ENCODE measurements around the gene ZFHX3.

Gene ZFHX3

GRCh38 chr16:73028721-73029361 is 19.1 kb downstream of the ZFHX3 start:
- TF ChIP-seq SUZ12 (IDR thresholded peaks at IDR 0.05) (no peak), PKNOX1 (IDR thresholded peaks at IDR 0.05) (no peak), FOXA1 (IDR thresholded peaks at IDR 0.05) (no peak), ZNF384 (IDR thresholded peaks at IDR 0.05) (no peak), LEF1 (IDR thresholded peaks at IDR 0.05; ENCODE audit: borderline replicate concordance) (no peak), FOXK2 (IDR thresholded peaks at IDR 0.05) (no peak), ELF4 (IDR thresholded peaks at IDR 0.05) (no peak), HDGF (IDR thresholded peaks at IDR 0.05; ENCODE audit: borderline replicate concordance) (no peak), SP1 (IDR thresholded peaks at IDR 0.05) (no peak)
- POLR2A ChIA-PET = no interaction called here
- DNase-seq (ENCODE audit: extremely low spot score) = no peak
- CTCF ChIA-PET = no interaction called here

DNA sequence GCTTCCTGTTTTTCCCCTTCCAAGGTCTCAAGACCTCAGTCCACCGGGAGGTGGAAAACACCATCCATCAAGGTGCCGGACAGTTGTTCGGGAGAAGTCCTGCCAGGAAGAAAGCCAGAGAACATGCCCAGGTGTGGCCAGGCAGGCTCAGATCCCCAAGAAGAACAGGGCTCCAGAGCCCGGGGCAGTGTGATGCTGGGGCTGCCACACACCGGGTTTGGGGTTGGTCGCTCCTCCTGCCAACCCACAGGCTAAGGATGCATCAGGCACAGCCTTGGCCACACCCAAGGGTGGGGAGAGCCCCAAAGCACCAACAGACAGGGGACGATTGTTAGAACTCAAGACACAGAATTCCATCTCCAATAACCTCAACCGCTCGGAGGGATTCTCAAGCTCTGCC is 19.7 kb downstream of the ZFHX3 start:
- no peak for DNase-seq (ENCODE audit: extremely low spot score)
- ChIA-PET CTCF (no interaction called here), POLR2A (no interaction called here)
- TF ChIP-seq BHLHE40 (IDR thresholded peaks at IDR 0.05; ENCODE audit: borderline replicate concordance) = no peak
- TF ChIP-seq PKNOX1 (IDR thresholded peaks at IDR 0.05) = no peak
- TF ChIP-seq FOXA1 (IDR thresholded peaks at IDR 0.05) = no peak
- TF ChIP-seq ZNF384 (IDR thresholded peaks at IDR 0.05) = no peak
- no peak for TF ChIP-seq SUZ12 (IDR thresholded peaks at IDR 0.05)
- no peak for TF ChIP-seq FOXK2 (IDR thresholded peaks at IDR 0.05)
- no peak for TF ChIP-seq LEF1 (IDR thresholded peaks at IDR 0.05; ENCODE audit: borderline replicate concordance)
- no peak for TF ChIP-seq NFRKB (IDR thresholded peaks at IDR 0.05)
- TF ChIP-seq ARNT (IDR thresholded peaks at IDR 0.05) = no peak
- TF ChIP-seq TARDBP (IDR thresholded peaks at IDR 0.05) = no peak
- no peak for TF ChIP-seq L3MBTL2 (conservative IDR thresholded peaks at IDR 0.05)
- no peak for TF ChIP-seq HDGF (IDR thresholded peaks at IDR 0.05; ENCODE audit: borderline replicate concordance)
- TF ChIP-seq SP1 (IDR thresholded peaks at IDR 0.05) = no peak
- no peak for TF ChIP-seq CTBP1 (IDR thresholded peaks at IDR 0.05; ENCODE audit: borderline replicate concordance)

GRCh38 chr16:73027685-73028111 is 20.2 kb downstream of the ZFHX3 start:
- DNase-seq (ENCODE audit: extremely low spot score) = no peak
- ChIA-PET POLR2A (no interaction called here), CTCF (no interaction called here)
- TF ChIP-seq BHLHE40 (IDR thresholded peaks at IDR 0.05; ENCODE audit: borderline replicate concordance) (no peak), FOXM1 (IDR thresholded peaks at IDR 0.05; ENCODE audit: borderline replicate concordance) (no peak), PKNOX1 (IDR thresholded peaks at IDR 0.05) (no peak), FOXA1 (IDR thresholded peaks at IDR 0.05) (no peak), L3MBTL2 (conservative IDR thresholded peaks at IDR 0.05) (no peak), ELF4 (IDR thresholded peaks at IDR 0.05) (no peak)

GRCh38 chr16:73026754-73027684 is 20.9 kb downstream of the ZFHX3 start:
- TF ChIP-seq ZNF384 (IDR thresholded peaks at IDR 0.05) (no peak), CTBP1 (IDR thresholded peaks at IDR 0.05; ENCODE audit: borderline replicate concordance) (no peak), BHLHE40 (IDR thresholded peaks at IDR 0.05; ENCODE audit: borderline replicate concordance) (no peak)
- ChIA-PET POLR2A (no interaction called here), CTCF (no interaction called here)
- DNase-seq (ENCODE audit: extremely low spot score) = no peak

DNA sequence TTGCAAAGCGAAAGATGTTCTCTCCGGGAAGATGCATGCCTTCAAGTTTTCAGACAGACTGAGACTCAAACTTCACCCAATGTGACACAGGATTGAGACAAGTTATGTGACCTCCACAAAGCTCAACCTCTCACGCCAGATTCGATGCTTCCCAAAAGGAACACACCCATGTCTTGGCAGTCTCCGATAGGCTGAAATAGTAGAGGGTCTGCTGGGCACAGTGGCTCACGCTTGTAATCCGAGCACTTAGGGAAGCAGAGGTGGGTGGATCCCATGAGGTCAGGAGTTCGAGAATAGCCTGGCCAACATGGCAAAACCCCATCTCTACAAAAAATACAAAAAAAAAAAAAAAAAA is 22.1 kb downstream of the ZFHX3 start:
- POLR2A ChIA-PET = no interaction called here
- TF ChIP-seq L3MBTL2 (conservative IDR thresholded peaks at IDR 0.05) (no peak), BHLHE40 (IDR thresholded peaks at IDR 0.05; ENCODE audit: borderline replicate concordance) (no peak), TARDBP (IDR thresholded peaks at IDR 0.05) (no peak), CTBP1 (IDR thresholded peaks at IDR 0.05; ENCODE audit: borderline replicate concordance) (no peak), FOXA1 (IDR thresholded peaks at IDR 0.05) (no peak), SP1 (IDR thresholded peaks at IDR 0.05) (no peak), LEF1 (IDR thresholded peaks at IDR 0.05; ENCODE audit: borderline replicate concordance) (no peak), FOXM1 (IDR thresholded peaks at IDR 0.05; ENCODE audit: borderline replicate concordance) (no peak), PKNOX1 (IDR thresholded peaks at IDR 0.05) (no peak), FOXK2 (IDR thresholded peaks at IDR 0.05) (no peak), ELF4 (IDR thresholded peaks at IDR 0.05) (no peak), ARNT (IDR thresholded peaks at IDR 0.05) (no peak), ZNF384 (IDR thresholded peaks at IDR 0.05) (no peak), SUZ12 (IDR thresholded peaks at IDR 0.05) (no peak), NFRKB (IDR thresholded peaks at IDR 0.05) (no peak), HDGF (IDR thresholded peaks at IDR 0.05; ENCODE audit: borderline replicate concordance) (no peak)
- no peak for DNase-seq (ENCODE audit: extremely low spot score)
- CTCF ChIA-PET = interaction anchor here (0.6 kb wide), 1 partner anchor 14 kb away, joined by 3 read pairs; no protein-coding TSS in a partner anchor
